Measurements from ENCODE around the gene BRSK1.

- no peak for TF ChIP-seq CTCF (IDR thresholded peaks at IDR 0.05; ENCODE audit: borderline replicate concordance, extremely low read depth, low read length, poor library complexity, severe bottlenecking)
- no peak for TF ChIP-seq EZH2 (IDR thresholded peaks at IDR 0.05; ENCODE audit: borderline replicate concordance, low read depth, low read length, severe bottlenecking)
Observed at GRCh38 chr19:55247621-55248099, 36.1 kb upstream of the BRSK1 start.
